GM21447 (cell line): ENCODE data around the gene VAV2.

Experiments used
- ATAC-seq: cut with Tn5 transposase; IDR thresholded peaks from one replicate; pipeline ENCODE4 v1.9.1; 2021; ENCODE audit not compliant: unreplicated experiment

The VAV2 gene

DNA sequence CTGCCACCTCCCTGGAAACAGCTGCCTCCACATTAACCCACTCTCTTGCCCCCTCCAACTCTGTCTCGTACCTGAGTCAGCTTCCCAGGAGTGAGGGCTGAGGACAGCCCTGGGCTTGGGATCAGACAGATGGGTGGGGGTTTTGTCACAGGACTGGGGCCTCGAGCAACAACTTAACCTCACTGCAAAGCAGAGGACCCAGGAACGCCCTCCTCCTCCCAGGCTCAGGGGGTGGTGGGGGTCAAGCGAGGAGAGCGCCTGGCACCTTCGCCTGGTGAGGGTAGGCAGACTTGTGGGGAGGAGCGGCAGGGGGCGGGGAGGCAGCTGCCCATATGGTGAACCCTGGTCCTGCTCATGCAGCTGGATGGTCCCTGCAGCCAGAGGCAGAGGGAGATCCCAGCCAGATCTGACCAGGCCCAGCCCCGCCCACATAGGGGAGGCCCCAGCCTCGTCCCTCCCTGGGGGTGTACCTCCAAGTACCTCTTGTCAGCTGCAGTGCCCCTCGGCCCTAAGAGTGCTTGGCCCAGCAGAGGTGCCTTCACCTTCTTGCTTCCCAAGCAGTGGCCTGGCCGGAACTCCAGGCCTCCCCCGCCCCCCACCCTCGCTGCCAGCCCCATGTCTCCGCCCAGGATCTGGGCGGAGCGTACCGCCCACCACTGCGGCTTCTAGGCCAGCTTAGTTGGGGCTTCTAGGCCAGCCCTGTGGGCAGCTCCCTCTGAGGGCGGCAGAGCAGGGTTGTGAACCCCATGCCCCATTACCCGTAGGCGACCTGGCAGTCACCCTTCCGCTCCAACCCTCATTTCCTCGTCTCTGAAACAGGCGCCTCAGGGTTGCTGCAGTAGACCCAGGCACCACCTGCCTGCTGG, 254.1 kb downstream of the VAV2 start, which contains the start of gene SARDH:
TSS of gene SARDH (minus strand) at position 579 of the 866 bp plus-strand sequence. CDS start 4,179 bp downstream, outside the sequence.
- no peak for ATAC-seq

DNA sequence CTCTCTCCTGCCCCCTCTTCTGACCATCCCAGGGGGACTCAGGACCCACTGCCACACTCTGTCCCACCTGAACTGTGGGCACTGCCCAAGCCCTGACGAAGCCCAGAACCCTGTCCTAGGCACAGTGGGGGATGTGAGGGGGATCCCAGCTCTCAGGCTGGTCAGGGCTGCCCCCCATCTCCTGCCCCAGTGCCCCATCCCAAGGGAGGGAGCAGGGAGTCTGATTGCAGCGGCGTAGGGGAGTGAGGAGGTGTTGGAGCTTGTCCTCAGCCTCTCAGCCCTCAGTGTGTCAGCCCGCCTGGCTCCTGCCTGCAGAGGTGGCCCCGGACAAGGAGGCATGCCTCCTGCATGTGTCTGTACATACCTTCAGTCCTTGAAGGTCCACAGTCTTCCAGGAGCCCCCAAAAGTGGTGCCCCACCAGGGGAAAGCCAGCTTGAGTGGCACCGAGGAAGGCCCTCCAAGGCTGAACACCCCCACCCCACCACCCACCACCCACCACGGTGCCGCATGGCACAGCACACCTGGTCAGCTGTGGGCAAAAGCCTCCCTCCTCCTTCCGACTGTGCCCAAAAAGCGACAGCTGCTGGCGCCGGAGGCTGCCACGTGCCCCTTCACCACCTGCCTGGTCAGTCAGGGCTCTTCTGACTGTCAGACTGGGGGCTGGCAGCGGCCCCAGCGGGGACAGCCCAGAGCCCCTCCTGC, 254.9 kb downstream of the VAV2 start:
- ATAC-seq: no peak

DNA sequence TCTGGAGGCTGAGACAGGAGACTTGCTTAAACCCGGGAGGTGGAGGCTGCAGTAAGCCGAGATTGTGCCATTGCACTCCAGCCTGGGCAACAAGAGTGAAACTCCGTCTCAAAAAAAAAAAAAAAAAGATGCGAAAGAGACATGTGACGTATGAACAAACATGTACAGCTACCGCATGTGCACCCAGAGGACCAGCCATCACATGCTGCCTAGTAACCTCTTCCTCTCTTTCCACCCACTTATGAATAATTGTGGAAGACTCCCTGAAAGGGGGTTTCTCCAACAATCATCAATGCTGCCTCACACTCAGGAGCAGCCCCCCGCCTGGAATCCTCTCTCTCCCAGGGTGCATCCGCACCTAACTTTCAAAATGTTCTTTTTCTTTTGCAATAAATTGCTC, 256.2 kb downstream of the VAV2 start:
- ATAC-seq: no peak

DNA sequence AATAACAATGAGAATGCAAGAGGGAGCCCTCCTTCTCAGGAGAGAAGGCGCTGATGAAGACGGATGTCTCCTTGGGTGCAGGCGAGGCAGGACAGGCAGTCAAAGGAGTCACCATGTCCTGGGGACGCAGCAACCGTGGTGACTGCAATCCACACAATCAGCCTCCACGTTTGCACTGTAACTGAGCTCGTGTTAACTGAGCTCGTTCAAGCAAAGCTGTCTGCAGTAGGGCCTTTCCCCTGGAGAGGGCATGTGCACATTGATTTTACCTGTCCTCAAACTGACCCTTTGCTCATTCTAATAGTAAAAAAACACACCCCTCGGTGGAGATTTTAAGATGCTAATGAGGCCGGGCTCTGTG, 256.7 kb downstream of the VAV2 start:
- ATAC-seq: no peak

DNA sequence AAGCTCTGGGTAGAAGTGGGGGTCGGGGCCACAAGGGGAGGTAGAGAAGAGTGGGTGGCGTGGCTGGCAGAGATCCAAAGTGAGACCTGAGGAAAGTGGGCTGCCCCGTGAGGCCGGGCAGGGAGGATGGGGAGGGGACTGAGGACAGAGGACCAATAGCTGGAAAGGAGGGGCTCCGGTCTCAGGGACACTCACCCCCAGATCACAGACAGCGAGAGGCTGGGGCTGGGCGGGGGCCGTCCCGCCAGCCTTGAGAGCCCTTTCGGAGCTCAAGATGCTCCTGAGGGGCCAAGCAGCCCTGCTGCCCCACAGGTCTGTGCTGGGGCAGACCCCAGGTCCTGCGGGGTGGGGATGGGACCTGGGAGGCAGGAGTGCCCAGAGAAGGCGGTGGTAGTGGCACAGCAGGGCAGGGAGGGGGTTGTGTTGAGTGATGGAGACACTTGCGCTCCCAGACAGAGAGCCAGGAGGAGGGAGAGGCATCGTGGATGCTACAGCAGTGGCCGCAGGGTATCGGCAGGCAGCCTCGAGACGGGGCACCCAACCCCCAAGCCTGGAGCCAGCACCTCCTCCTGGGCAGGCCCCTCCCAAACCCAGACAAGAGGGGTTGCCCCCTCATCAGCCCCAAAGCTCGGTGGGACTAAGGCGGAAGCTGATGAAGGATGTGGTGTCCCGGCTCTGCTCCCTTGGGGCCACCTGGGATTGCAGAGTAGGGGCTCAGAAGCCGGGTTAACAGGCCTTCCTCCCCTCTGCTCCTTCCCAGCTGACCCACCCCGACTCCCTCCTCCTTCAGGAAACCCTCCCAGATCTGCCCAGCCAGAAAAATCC, 257.3 kb downstream of the VAV2 start:
- ATAC-seq: no peak

DNA sequence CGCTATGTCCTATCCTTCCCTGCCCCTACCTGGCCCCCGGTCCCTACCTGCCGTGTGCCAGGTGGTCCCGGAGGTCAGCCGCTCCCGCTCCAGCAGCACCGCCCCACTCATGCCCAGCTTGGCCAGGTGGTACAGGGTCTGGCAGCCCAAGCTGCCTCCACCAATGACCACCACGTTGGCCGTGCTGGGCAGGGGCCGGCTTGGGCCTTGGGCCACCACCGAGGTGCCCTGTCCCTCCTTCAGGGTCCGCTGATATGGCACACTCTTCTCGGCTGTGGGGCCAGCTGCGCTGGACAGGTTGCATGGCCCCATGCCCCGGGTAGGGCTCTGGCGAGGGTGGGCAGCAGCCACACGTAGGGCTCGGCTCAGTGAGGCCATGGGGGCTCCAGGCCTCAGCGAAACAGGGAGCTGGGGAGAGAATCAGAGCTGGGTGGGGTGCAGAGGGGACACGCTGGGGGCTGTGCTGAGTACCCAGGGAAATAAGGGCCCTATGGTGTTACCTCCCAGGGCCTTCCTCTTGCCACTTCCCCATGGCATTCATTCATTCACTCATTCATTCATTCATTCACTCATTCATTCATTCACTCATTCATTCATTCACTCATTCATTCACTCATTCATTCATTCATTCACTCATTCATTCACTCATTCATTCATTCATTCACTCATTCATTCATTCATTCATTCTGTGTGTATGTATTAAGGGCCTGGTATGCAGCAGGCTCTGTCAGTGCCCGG, 258.2 kb downstream of the VAV2 start:
- no peak for ATAC-seq

DNA sequence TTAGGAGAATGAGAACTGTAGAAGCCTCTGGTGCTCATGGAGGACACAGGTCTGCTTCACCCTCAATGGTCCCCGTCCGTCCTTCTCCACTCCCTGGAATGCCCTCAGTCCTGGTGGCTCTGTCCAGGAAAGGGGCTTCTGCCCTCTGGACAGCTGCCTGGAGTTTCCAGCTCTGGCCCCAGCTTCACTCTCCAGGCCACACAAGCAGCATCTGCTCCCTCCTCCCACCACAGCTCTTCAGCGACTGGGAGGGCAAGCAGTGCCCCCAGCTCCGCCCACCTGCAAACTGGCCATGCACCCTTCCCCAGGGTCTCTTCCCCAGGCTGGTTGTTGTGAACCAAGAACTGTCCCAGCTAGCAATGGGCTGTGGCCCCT, 258.7 kb downstream of the VAV2 start:
- no peak for ATAC-seq

DNA sequence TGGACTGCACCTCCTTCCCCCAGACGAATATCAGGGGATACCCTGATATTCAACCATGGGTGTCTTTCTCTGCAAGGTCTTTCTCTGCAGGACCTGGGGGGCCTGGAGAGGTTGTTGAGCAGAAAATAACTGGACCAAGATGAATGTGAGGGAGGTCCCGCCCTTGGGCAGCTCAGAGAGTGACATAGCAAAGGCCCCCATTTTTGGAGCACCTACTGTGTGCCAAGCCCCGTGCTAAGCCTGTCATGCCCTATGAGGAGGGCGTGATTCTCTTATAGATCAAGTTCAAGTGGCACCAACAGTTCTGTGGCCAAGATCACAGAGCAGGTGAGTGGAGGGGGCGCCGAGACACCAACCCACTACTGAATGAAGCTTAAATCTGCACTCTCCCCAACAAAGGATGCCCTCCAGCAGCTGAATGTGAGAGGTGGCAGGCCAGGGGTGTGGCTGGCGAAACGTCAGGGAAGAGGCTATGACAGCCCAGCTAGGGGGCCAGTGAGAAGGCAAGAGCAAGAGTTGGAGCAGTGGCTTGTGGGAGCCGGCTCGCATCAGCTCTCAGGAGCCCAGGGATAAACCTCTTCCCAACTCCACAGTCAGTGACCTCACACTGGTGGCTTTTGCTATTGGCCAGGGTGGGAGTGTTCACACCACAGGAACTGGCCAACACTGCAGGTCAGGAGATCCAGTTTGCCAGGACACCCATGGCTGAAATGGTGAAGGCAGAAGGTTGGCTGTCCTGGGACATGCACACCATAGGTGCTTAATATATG, 259.3 kb downstream of the VAV2 start:
- no peak for ATAC-seq

DNA sequence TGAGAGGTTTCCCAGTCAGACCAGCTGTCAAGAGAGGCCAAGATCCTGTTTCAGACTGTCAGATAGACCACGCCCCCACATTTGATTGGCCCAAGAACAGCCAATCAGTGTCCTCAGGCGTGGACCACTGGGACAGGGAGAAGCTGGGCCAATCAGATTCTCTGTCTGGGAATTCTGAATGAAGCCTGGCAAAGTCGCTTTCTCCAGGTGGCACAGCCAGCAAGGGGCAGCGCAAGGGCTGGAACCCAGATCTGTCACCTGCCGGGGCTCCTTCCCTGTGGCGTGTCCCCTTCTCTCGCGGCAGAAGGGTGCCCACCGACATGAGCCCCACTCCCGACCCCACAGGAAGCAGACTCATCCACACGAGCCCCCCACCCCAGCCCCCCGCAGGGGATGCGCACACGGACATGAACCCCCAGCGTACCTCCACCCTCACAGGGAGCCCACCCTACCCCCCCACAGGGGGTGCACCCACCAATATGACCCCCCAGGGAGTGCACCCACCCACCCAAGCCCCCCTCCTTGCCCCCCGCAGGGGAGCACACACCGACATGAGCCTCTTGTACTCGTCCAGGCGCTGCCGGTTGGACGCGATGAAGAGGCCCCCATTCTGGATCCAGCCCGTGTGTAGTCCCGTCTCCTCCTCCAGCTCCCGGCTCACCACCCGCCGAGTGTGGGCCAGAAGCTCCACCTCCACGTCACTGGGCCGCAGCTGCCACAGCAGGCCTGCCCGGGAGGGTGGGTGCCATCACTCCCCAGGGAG, 260.1 kb downstream of the VAV2 start:
- ATAC-seq: no peak

DNA sequence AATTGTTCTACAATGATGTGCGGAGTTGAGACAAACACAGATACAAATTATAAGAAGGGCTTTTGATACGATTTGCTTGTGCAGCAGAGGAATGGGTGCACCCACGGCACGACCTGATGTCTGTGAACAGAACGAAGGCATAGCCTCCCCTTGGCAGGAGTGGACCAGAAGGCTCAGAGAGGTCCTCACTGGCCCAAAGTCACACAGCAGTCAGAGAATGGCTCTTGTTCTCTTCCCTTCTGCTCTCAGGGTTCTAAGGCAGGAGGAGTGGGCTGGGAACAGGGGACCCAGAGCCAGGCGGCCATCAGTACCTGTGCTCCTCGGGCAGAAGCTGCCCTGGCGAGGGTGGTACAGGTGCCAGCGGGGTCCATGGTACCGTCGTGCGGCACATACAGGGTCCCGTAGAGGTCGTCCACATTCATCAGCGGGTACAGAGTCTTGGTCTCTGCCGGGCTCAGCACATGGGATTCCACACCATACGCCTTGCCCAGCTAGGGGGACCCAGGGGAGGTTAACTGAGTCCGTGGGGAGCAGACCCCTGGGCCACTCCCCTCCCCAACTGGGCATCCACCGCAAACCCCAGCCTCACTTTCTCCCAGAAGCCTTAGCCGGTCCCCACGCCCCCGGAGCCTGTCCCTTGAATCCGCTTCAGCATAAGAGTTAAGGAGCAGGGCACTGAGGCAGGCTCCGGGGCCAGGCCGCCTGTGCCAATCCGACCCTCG, 261.0 kb downstream of the VAV2 start:
- ATAC-seq: no peak

DNA sequence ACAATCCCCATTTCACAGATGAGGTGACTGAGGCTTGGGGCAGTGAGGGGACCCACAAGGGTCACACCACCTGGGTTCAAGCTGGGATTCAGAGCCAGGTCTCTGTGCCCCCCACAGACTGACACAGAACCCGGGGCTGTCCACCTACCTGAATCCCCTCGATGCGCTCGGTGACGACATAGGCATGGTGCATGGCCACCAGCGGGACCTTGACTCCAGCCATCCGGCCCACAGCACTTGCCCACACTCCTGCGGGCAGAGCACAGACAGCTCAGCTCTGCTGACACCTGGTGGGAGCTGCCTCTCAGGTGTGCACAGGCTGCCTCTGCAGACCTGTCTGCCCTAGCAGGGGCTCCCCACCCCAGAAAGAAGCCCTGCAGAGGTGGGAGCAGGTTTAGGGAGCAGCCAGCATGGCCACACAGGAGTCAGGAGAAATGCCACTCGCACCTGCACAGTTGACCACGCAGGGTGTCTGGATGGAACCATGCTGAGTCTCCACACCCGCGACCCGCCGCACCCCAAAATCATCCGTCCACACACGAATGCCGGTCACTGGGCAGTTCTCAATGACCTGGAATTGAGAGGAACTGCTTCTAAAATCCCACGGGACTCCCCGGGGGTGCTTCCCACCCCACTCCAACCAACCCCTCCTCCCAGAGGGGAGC, 262.4 kb downstream of the VAV2 start:
- no peak for ATAC-seq

DNA sequence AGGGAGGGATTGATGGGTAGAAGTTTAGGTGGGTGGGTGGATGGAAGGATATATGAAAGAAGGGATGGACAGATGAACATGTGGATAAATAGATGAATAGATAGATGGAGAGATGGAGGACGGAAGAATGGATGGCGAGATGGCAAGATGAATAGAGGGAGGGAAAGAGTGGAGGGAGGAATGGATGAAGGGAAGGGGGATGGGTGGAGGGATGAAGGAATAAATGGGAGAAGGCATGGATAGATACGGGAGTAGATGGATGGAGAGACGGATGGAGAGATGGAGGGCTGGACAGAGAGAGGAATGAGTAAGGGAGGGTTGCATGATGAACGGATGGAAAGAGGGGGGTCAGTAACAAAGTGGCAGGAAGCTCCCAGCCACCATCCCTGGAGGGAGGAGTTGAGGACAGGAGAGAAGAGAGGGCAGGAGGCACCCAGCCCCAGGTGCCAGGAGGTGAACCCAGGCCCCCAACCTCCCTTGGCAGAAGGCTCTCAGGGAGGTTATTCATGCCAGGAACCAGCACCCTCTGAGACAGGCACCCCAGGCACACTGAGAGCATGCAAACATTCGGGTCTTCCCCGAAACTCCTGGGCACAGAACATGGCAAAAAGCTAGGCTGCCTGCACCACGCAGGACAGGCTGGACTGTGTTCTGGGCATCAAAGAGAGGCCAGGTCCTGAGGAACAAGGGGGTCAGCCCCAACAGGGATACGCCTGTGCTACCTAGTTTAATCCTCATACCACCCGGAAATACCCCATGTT, 263.1 kb downstream of the VAV2 start:
- ATAC-seq: no peak

DNA sequence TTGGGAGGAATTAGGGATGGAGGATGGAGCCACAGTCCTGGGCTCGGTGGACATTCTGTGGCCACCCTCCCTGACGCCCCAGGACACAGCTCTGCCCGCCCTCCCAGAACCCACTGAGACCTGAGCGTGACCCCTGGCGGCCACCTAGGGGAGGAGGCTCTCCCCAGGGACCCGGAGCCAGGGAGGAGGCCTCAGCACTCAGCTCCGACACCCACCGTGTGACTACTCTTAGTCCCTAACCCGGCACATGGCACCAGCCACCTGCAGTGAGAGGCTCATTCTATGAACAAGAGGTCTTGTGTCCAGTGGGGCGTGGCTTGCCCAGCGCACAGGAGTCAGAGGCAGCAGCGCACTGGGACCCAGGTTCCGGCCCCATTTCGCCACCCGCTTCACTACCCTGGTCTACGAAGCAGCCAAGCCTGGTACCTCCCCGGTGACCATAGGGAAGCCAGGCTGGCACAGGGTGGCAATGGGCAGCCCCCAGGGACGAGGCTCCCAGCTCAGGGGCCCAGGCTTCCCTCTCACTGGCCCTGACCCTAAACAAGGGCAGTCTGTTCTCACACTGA, 264.2 kb downstream of the VAV2 start:
- ATAC-seq: no peak

DNA sequence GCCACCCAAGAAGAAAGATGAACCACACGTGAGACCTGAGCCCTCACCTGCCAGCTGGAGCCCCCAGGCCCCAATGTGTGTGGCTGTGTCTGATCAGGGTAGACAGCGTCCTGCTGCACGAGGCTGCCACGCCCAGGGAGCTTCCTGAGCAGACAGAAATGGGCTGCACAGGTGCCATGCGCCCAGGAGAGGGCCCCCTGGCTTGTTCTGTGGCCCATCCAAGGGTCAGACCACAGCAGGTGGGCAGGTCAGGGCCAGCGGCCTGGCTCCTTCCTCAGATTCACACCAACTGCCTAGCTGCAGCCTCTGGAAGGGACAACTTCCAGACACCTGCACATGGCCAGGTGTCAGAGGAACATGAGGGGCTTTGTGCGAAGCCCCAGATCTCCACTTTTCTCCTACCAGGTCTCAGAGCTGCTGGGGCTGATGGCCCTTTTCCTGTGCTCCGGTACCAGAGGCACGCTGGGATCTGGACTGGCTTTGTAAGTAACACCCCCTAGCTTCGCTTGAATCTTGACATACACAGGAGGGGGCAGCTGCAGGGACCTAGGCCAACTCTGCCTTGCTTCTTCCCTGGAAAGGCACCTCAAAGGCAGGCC, 264.7 kb downstream of the VAV2 start:
- no peak for ATAC-seq

DNA sequence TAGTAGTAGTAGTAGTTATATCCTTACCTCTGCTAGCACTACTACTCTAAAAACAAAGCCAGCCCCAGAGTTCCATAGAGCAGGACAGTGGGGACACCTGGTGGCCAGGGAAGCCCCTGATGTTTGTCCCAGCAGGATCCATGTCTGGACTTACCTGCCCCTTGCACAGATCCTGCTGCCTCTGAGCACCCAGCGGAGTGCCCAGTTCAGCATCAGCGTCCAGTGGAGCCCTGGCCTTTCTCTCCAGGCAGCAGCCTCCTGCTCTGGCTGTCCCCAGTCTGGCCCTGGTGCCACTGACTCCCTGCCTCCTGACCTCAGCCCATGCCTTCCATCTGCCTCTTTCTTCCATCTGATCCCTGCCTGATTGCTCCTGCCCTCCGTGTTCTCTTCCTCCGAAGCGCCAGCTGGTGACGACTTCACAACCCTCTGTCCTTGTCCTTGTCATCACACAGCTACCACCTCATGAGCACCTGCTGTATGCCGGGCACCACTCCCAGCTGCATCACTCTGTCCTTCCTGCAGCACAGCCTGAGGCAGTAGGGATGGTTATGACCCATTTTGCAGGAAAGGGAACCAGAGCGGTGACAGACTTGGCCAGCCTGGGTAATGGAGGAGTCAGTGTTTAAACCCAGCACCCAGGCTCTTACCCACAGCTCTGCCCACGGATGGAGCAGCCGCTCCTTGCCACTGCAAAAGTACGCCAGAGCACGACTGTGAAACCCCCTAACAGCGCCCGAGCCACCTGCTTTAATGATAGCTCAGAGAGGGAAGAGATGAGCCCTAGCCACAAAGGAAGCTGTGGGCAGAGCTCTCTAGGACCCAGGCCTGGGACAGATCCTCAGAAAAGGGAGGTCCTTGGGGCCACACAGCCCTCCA, 265.5 kb downstream of the VAV2 start:
- no peak for ATAC-seq

DNA sequence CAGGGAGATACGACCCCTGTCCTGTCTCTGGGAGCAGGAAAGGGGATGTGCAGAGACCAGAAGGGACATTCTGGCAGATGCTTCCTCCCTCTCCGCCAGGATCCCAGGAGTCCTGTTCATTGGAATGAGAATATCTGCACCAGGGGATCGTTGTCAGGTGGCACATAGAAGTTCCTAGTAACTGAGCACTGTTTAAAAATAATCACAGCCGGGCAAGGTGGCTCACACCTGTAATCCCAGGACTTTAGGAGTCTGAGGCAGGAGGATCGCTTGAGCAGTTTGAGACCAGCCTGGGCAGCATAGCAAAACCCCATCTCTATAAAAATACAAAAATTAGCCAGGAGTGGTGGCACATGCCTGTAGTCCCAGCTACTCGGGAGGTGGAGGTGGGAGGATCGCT, 266.2 kb downstream of the VAV2 start:
- ATAC-seq: no peak
